ENCODE data around the gene CDK5RAP1.

The CDK5RAP1 gene

GRCh38 chr20:33359399-33360261, 41.7 kb downstream of the CDK5RAP1 start:
- in situ Hi-C loops (cut with HindIII; ENCODE audit: low pct_ligation_motif_present, low sequenced_read_pairs): no loop called here
- no peak overlapping the region for H3K4me3 ChIP-seq (ENCODE audit: low read depth, low read length)
- no peak for DNase-seq
- TF ChIP-seq, protein P1, sequence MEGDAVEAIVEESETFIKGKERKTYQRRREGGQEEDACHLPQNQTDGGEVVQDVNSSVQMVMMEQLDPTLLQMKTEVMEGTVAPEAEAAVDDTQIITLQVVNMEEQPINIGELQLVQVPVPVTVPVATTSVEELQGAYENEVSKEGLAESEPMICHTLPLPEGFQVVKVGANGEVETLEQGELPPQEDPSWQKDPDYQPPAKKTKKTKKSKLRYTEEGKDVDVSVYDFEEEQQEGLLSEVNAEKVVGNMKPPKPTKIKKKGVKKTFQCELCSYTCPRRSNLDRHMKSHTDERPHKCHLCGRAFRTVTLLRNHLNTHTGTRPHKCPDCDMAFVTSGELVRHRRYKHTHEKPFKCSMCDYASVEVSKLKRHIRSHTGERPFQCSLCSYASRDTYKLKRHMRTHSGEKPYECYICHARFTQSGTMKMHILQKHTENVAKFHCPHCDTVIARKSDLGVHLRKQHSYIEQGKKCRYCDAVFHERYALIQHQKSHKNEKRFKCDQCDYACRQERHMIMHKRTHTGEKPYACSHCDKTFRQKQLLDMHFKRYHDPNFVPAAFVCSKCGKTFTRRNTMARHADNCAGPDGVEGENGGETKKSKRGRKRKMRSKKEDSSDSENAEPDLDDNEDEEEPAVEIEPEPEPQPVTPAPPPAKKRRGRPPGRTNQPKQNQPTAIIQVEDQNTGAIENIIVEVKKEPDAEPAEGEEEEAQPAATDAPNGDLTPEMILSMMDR (IDR thresholded peaks at IDR 0.05; ENCODE audit: low read depth, low read length, missing control alignments): no peak
- H3K36me3 ChIP-seq (replicated peaks): peaks cover 11% of the 10 kb centered on the region
- H3K27me3 ChIP-seq (replicated peaks): no peaks in the 10 kb centered on the region
- no peak overlapping the region for H3K27ac ChIP-seq

DNA sequence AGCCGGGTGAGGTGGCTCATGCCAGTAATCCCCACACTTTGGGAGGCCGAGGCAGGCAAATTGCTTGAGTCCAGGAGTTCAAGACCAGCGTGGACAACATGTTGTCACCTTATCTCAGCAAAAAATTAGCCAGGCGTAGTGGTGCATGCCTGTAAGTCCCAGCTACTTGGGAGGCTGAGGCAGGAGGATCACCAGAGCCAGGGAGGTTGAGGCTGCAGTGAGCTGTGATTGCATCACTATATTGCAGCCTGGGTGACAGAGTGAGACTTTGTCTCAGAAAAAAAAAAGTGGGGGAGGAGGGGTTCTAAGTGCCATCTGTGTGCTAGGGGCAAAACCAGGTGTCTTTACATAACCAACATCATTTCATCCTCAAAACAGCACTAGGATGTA, 48.3 kb downstream of the CDK5RAP1 start:
- no peak for DNase-seq
- H3K36me3 ChIP-seq (replicated peaks): no peaks in the 10 kb centered on the region
- in situ Hi-C loops (cut with HindIII; ENCODE audit: low pct_ligation_motif_present, low sequenced_read_pairs): no loop called here
- no peaks in the 10 kb centered on the region for H3K27me3 ChIP-seq (replicated peaks)
- no peak overlapping the region for H3K27ac ChIP-seq
- H3K4me3 ChIP-seq (ENCODE audit: low read depth, low read length): no peak overlapping the region
- TF ChIP-seq, protein P1 (IDR thresholded peaks at IDR 0.05; ENCODE audit: low read depth, low read length, missing control alignments): no peak

GRCh38 chr20:33352258-33353012, 48.9 kb downstream of the CDK5RAP1 start:
- DNase-seq: no peak
- in situ Hi-C loops (cut with HindIII; ENCODE audit: low pct_ligation_motif_present, low sequenced_read_pairs): no loop called here
- no peaks in the 10 kb centered on the region for H3K36me3 ChIP-seq (replicated peaks)

GRCh38 chr20:33351696-33352095, 49.6 kb downstream of the CDK5RAP1 start:
- H3K36me3 ChIP-seq (replicated peaks): no peaks in the 10 kb centered on the region

More at GRCh38 chr20:33352258-33353012, 48.9 kb downstream of the CDK5RAP1 start:
- no peaks in the 10 kb centered on the region for H3K27me3 ChIP-seq (replicated peaks)
- no peak overlapping the region for H3K27ac ChIP-seq
- TF ChIP-seq, protein P1 (IDR thresholded peaks at IDR 0.05; ENCODE audit: low read depth, low read length, missing control alignments): no peak
- no peak overlapping the region for H3K4me3 ChIP-seq (ENCODE audit: low read depth, low read length)

DNA sequence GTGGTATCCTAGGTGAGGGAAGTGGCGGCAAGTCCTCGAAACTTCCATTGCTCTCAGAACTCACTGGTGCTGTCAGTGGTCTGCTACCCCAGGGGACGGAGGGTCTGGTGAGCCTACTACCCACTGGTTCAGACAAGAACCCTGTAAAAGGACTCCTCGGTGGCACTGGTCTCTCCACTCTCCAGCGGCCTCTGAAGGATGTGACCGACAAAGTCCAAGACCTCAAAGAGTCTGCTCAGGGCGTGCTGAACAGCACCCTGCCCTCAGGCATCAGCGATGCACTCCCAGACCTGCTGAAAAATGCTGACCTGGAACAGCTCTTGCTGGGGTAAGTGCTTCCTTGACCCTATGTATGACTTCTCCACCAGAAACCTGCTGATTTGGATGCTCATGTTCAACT, 51.8 kb downstream of the CDK5RAP1 start:
- Histone ChIP-seq H3K36me3 (replicated peaks) (no peaks in the 10 kb centered on the region), H3K4me3 (ENCODE audit: low read depth, low read length) (no peak overlapping the region), H3K27me3 (replicated peaks) (no peaks in the 10 kb centered on the region), H3K27ac (no peak overlapping the region)
- in situ Hi-C loops (cut with HindIII; ENCODE audit: low pct_ligation_motif_present, low sequenced_read_pairs): no loop called here
- TF ChIP-seq, protein P1 (IDR thresholded peaks at IDR 0.05; ENCODE audit: low read depth, low read length, missing control alignments): no peak
- no peak for DNase-seq

More at GRCh38 chr20:33351696-33352095, 49.6 kb downstream of the CDK5RAP1 start:
- H3K27me3 ChIP-seq (replicated peaks): no peaks in the 10 kb centered on the region
- TF ChIP-seq, protein P1 (IDR thresholded peaks at IDR 0.05; ENCODE audit: low read depth, low read length, missing control alignments): no peak
- no peak overlapping the region for H3K27ac ChIP-seq
- in situ Hi-C loops (cut with HindIII; ENCODE audit: low pct_ligation_motif_present, low sequenced_read_pairs): no loop called here
- H3K4me3 ChIP-seq (ENCODE audit: low read depth, low read length): no peak overlapping the region
- no peak for DNase-seq
